Subcutaneous abdominal adipose tissue (tissue), 5 donors: Measurements from ENCODE around the gene SMG6.
A peak's percentile ranks its signal among the peaks of the same experiment; 100 is the strongest.
"Not testable (repeated sequence)": the region's sequence is repeated elsewhere in the genome, so short reads cannot be mapped to it uniquely, and the experiment has no call there.

Experiments
- H3K27ac ChIP-seq: one replicate; pipeline ENCODE4 v1.7.0; 2013; ENCODE audit warnings: low read depth, mild to moderate bottlenecking, inconsistent platforms, low read length, moderate library complexity
- H3K27me3 ChIP-seq, 5 donors: one replicate each; pipeline ENCODE4 v1.7.0; 2013; ENCODE audit warnings: low read length in 5 of 5, inconsistent platforms in 1 of 5; ENCODE audit not compliant: control insufficient read depth in 5 of 5, insufficient read depth in 4 of 5
- H3K36me3 ChIP-seq, 5 donors: one replicate each; pipeline ENCODE4 v1.7.0; 2013; ENCODE audit warnings: low read length in 5 of 5; ENCODE audit not compliant: control insufficient read depth in 5 of 5, insufficient read depth in 5 of 5
- H3K4me1 ChIP-seq, 5 donors: one replicate each; pipeline ENCODE4 v1.7.0; 2013; ENCODE audit warnings: low read length in 5 of 5, mild to moderate bottlenecking in 3 of 5, moderate library complexity in 1 of 5; ENCODE audit not compliant: control insufficient read depth in 5 of 5, insufficient read depth in 5 of 5
- H3K4me3 ChIP-seq, 5 donors: one replicate each; pipeline ENCODE4 v1.7.0; 2013; ENCODE audit warnings: low read length in 5 of 5, low read depth in 1 of 5
- H3K9ac ChIP-seq, 5 donors: one replicate each; pipeline ENCODE4 v1.7.0; 2013; ENCODE audit warnings: low read length in 5 of 5, mild to moderate bottlenecking in 4 of 5, moderate library complexity in 3 of 5
- H3K9me3 ChIP-seq, 5 donors: one replicate each; pipeline ENCODE4 v1.7.0; 2013; ENCODE audit warnings: low read length in 5 of 5; ENCODE audit not compliant: control insufficient read depth in 5 of 5
- donor health status: healthy.
- donor health status: healthy.
- donor health status: healthy.
- donor health status: healthy.
- donor health status: healthy.

The SMG6 gene

GRCh38 chr17:2013994-2014317 lies 289.6 kb downstream of the SMG6 start:
- Histone ChIP-seq H3K9ac (no peak overlapping the region), H3K27ac (peak overlapping the region; percentile 54), H3K9me3 (no peaks in the 10 kb centered on the region), H3K27me3 (no peaks in the 10 kb centered on the region), H3K4me1 (peaks cover 4 to 75% (median 52%) of the 10 kb centered on the region in 5 donors), H3K4me3 (no peak overlapping the region), H3K36me3 (no peaks in the 10 kb centered on the region)

GRCh38 chr17:2013220-2013993 lies 290.2 kb downstream of the SMG6 start:
- H3K36me3 ChIP-seq, H3K9me3 ChIP-seq, H3K4me3 ChIP-seq, H3K27me3 ChIP-seq: not testable (repeated sequence)
- peak overlapping the region; percentile 82 for H3K27ac ChIP-seq
- H3K4me1 ChIP-seq, result peaks cover 4 to 69% (median 48%) of the 10 kb centered on the region in 5 donors
- peak overlapping the region in 2 of 5 donors; percentile 48 to 82 for H3K9ac ChIP-seq

- no peaks in the 10 kb centered on the region for H3K36me3 ChIP-seq
- no peaks in the 10 kb centered on the region for H3K27me3 ChIP-seq
- H3K9me3 ChIP-seq, result no peaks in the 10 kb centered on the region
- H3K9ac ChIP-seq, result peak overlapping the region in 2 of 5 donors; percentile 15 to 82
- H3K27ac ChIP-seq, result peak overlapping the region; percentile 82
- H3K4me3 ChIP-seq, result no peak overlapping the region
- peaks cover 2 to 61% (median 41%) of the 10 kb centered on the region in 5 donors for H3K4me1 ChIP-seq
Measured at GRCh38 chr17:2012499-2012898, 291.1 kb downstream of the SMG6 start.

- no peaks in the 10 kb centered on the region for H3K9me3 ChIP-seq
- no peaks in the 10 kb centered on the region for H3K27me3 ChIP-seq
- H3K9ac ChIP-seq, result peak overlapping the region; percentile 15 to 82 (median 49)
- peak overlapping the region; percentile 82 for H3K27ac ChIP-seq
- H3K4me1 ChIP-seq, result peaks cover 2 to 55% (median 38%) of the 10 kb centered on the region in 5 donors
- H3K4me3 ChIP-seq, result peak overlapping the region in 2 of 5 donors; percentile 21 to 50
- no peaks in the 10 kb centered on the region for H3K36me3 ChIP-seq
Measured at GRCh38 chr17:2011411-2012371, 291.9 kb downstream of the SMG6 start.
